Mesendoderm (in vitro differentiated cells): ENCODE results near the gene MPST.

ENCODE experiments used
- DNase-seq: peaks from one replicate; pipeline ENCODE4 v3.0.0; 2013
- H2AK5ac ChIP-seq: 2 replicates; pipeline ENCODE4 v1.6.1; 2013; ENCODE audit warnings: low read length, inconsistent platforms
- H2BK120ac ChIP-seq: 2 replicates; pipeline ENCODE4 v1.6.1; 2013; ENCODE audit warnings: low read depth, mild to moderate bottlenecking, low read length, moderate library complexity, mixed read lengths
- H2BK15ac ChIP-seq: replicated peaks from 2 replicates; pipeline ENCODE4 v1.6.1; 2013; ENCODE audit warnings: low read depth, mild to moderate bottlenecking, moderate library complexity
- H2BK5ac ChIP-seq: 2 replicates; pipeline ENCODE4 v1.6.1; 2013; ENCODE audit warnings: low read length, inconsistent platforms
- H3K18ac ChIP-seq: 2 replicates; pipeline ENCODE4 v1.6.1; 2013; ENCODE audit warnings: mild to moderate bottlenecking, low read length, mixed read lengths
- H3K23ac ChIP-seq: one replicate; pipeline ENCODE4 v1.6.1; 2013; ENCODE audit warnings: low read length
- H3K27ac ChIP-seq: 2 replicates; pipeline ENCODE4 v1.5.1; 2013; ENCODE audit warnings: low read depth, mild to moderate bottlenecking, inconsistent platforms, low read length, moderate library complexity
- H3K27me3 ChIP-seq: 2 replicates; pipeline ENCODE4 v1.6.1; 2013; ENCODE audit warnings: low read length, control low read depth, mild to moderate bottlenecking, inconsistent platforms; ENCODE audit not compliant: insufficient read depth, poor library complexity
- H3K36me3 ChIP-seq: 2 replicates; pipeline ENCODE4 v1.6.1; 2013; ENCODE audit warnings: low read length, inconsistent platforms; ENCODE audit not compliant: control insufficient read depth, insufficient read depth
- H3K4ac ChIP-seq: one replicate; pipeline ENCODE4 v1.6.1; 2013; ENCODE audit warnings: low read depth, mild to moderate bottlenecking, low read length, moderate library complexity
- H3K4me1 ChIP-seq: 2 replicates; pipeline ENCODE4 v1.6.1; 2013; ENCODE audit warnings: low read depth, low read length, inconsistent platforms; ENCODE audit not compliant: control insufficient read depth
- H3K4me2 ChIP-seq: 2 replicates; pipeline ENCODE4 v1.6.1; 2013; ENCODE audit warnings: low read length
- H3K4me3 ChIP-seq: 2 replicates; pipeline ENCODE4 v1.5.1; 2013; ENCODE audit warnings: mild to moderate bottlenecking, low read length
- H3K56ac ChIP-seq: one replicate; pipeline ENCODE4 v1.6.1; 2013; ENCODE audit warnings: low read length
- H3K79me1 ChIP-seq: 2 replicates; pipeline ENCODE4 v1.6.1; 2013; ENCODE audit warnings: low read length, inconsistent platforms
- H3K79me2 ChIP-seq: 2 replicates; pipeline ENCODE4 v1.6.1; 2013; ENCODE audit warnings: mild to moderate bottlenecking, low read length; ENCODE audit not compliant: control insufficient read depth, insufficient read depth
- H3K9ac ChIP-seq: 2 replicates; pipeline ENCODE4 v1.6.1; 2013; ENCODE audit warnings: low read length, inconsistent platforms
- H4K5ac ChIP-seq: one replicate; pipeline ENCODE4 v1.6.1; 2013; ENCODE audit warnings: low read length
- H4K8ac ChIP-seq: one replicate; pipeline ENCODE4 v1.6.1; 2013; ENCODE audit warnings: low read depth, mild to moderate bottlenecking, control low read depth, low read length, moderate library complexity
- WGBS: extraction: QIAGEN DNeasy Blood & Tissue Kit; methylation state at CpG from one replicate; pipeline ENCODE4 v1.1.7; 2013; ENCODE audit warnings: low lambda C conversion rate, missing lambda C conversion rate; ENCODE audit not compliant: insufficient coverage; ENCODE audit errors: extremely low coverage; 5-methylcytosine and 5-hydroxymethylcytosine counted together

The MPST gene

DNA sequence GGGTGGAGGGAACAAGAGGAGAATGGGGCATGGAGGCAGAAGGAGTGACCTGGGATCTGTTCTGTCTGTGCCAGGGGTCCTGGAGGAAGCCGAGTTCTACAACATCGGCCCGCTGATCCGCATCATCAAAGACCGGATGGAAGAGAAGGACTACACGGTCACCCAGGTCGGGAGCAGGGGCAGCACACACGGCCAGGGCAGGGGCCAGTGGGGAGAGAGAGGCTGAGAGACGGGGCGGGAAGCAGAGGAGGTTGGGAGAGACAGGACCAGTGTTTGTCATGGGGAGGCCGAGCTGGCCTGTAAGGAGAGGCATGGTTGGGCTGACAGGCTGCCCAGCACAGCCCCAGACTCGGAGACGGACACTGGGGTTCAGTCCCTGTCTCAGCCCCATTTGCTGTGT, 36.7 kb downstream of the MPST start:
- no peak overlapping the region for H3K18ac ChIP-seq
- no peak overlapping the region for H4K8ac ChIP-seq
- no peak overlapping the region for H3K4me2 ChIP-seq
- H4K5ac ChIP-seq: no peak overlapping the region
- no peaks in the 10 kb centered on the region for H3K79me2 ChIP-seq
- H3K4me1 ChIP-seq: no peaks in the 10 kb centered on the region
- no peak overlapping the region for H2AK5ac ChIP-seq
- no peak overlapping the region for H3K27ac ChIP-seq
- no peak overlapping the region for H3K4ac ChIP-seq
- H3K27me3 ChIP-seq: no peaks in the 10 kb centered on the region
- WGBS: no CpG with 5 or more reads among the region's 13 CpGs
- H3K4me3 ChIP-seq: no peak overlapping the region
- H3K36me3 ChIP-seq: no peaks in the 10 kb centered on the region
- H3K9ac ChIP-seq: no peak overlapping the region
- no peak overlapping the region for H2BK120ac ChIP-seq
- no peak overlapping the region for H2BK15ac ChIP-seq
- DNase-seq: no peak
- no peak overlapping the region for H2BK5ac ChIP-seq
- no peak overlapping the region for H3K56ac ChIP-seq
- no peak overlapping the region for H3K23ac ChIP-seq
- no peaks in the 10 kb centered on the region for H3K79me1 ChIP-seq

DNA sequence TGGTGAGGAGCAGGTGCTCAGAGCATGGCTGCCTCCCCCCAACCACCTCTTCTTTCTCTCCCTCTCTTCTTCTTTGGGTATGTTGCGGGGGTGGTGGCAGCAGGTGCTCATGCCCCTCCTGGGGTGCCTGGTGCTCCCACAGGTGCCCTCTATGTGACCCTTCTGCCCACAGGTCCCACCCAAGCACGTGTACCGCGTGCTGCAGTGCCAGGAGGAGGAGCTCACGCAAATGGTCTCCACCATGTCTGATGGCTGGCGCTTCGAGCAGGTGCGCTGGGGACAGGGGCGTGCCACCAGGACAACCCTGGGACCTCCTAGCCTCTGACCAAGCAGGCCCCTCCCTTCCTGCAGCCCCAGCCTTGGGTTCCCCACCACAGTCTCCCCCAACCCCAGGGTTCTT, 37.7 kb downstream of the MPST start:
- H3K4ac ChIP-seq: no peak overlapping the region
- H4K5ac ChIP-seq: no peak overlapping the region
- no peaks in the 10 kb centered on the region for H3K79me1 ChIP-seq
- H3K23ac ChIP-seq: no peak overlapping the region
- H2BK120ac ChIP-seq: no peak overlapping the region
- H2BK15ac ChIP-seq: no peak overlapping the region
- H3K18ac ChIP-seq: no peak overlapping the region
- no peak overlapping the region for H4K8ac ChIP-seq
- no peaks in the 10 kb centered on the region for H3K4me1 ChIP-seq
- DNase-seq: no peak
- H3K56ac ChIP-seq: no peak overlapping the region
- H3K4me2 ChIP-seq: no peak overlapping the region
- H2BK5ac ChIP-seq: no peak overlapping the region
- no peak overlapping the region for H3K9ac ChIP-seq
- H3K79me2 ChIP-seq: no peaks in the 10 kb centered on the region
- no peaks in the 10 kb centered on the region for H3K36me3 ChIP-seq
- H2AK5ac ChIP-seq: no peak overlapping the region
- no CpG with 5 or more reads among the region's 9 CpGs for WGBS
- H3K27me3 ChIP-seq: no peaks in the 10 kb centered on the region
- H3K27ac ChIP-seq: no peak overlapping the region
- H3K4me3 ChIP-seq: no peak overlapping the region

DNA sequence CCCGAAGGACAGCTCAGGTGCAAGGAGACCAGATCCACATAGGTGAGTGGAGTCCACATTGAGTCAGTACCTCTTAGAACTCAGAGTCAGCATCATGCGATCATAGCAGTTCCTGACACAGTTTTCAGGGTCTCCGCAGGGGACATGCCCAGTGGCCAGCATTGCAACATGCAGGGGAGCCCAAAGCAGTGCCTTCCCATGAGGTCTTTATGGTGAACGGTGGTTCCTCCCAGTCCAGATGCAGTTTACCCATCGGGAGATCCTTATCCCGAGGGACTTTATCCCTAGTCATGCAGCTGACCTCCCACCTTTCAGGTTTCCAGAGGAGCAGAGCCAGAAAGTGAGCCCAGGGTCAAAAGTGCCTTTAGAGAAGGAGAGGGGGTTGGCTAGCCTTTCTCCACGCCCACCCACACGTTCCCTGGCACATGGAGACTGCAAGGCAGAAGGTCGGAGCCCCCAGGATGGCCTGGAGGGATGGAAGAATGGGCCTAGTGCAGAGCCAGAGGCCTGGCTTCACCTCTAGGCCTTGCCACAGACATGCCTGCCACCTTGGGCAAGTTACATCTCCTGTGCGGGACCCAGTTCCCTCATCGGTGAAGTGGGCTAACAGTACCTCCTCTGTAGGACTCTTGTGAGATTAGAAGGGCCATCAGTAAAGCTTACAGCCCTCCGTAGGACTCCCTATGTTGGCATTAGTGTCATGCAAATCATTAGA, 38.4 kb downstream of the MPST start:
- H3K27ac ChIP-seq: no peak overlapping the region
- no peaks in the 10 kb centered on the region for H3K4me1 ChIP-seq
- H3K18ac ChIP-seq: no peak overlapping the region
- no peak overlapping the region for H3K56ac ChIP-seq
- no peak overlapping the region for H2BK5ac ChIP-seq
- no peak overlapping the region for H3K9ac ChIP-seq
- no peak overlapping the region for H3K4me2 ChIP-seq
- H3K79me1 ChIP-seq: no peaks in the 10 kb centered on the region
- no peak overlapping the region for H4K5ac ChIP-seq
- H3K4ac ChIP-seq: no peak overlapping the region
- no peak overlapping the region for H3K4me3 ChIP-seq
- WGBS: no CpG with 5 or more reads among the region's 12 CpGs
- H3K23ac ChIP-seq: no peak overlapping the region
- H3K27me3 ChIP-seq: no peaks in the 10 kb centered on the region
- no peak overlapping the region for H2AK5ac ChIP-seq
- H2BK120ac ChIP-seq: no peak overlapping the region
- H2BK15ac ChIP-seq: no peak overlapping the region
- H3K36me3 ChIP-seq: no peaks in the 10 kb centered on the region
- DNase-seq: no peak
- no peak overlapping the region for H4K8ac ChIP-seq
- no peaks in the 10 kb centered on the region for H3K79me2 ChIP-seq

DNA sequence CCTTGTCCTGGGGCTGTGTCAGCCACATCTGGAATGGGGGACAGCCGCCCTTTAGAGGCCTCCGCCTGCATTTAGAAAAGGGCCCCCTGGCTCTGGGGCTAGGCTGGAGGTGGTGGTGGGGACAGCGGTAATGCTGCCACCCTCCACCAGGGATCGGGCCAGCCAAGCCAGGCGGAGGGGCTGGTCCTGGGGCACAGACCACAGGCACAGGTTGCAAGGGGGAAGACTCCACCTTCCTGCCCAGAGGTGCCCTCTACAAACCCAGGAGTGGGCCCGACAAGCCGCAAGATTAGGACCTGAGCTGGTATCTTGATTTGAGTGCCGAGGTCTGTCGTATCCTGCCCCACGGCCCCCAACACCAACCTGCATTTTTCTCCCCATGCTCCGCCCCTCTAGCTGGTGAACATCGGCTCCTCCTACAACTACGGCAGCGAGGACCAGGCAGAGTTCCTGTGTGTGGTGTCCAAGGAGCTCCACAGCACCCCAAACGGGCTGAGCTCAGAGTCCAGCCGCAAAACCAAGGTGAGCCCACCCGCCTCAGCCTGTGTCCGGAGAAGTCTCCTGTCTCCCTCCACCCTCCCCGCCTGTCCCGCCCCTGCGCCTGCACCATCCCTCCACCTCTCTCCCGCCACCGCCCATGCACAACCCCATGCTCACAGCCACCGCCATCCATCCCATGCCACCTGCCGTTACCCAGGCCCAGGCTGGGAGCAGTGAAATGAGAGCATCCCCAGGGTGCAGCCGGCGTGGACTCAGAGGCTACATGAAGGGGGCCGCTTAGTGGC, 39.6 kb downstream of the MPST start:
- H4K8ac ChIP-seq: no peak overlapping the region
- H3K4me3 ChIP-seq: no peak overlapping the region
- no peaks in the 10 kb centered on the region for H3K79me1 ChIP-seq
- H3K4me2 ChIP-seq: no peak overlapping the region
- H2BK5ac ChIP-seq: no peak overlapping the region
- no peak overlapping the region for H3K9ac ChIP-seq
- no peaks in the 10 kb centered on the region for H3K4me1 ChIP-seq
- no peaks in the 10 kb centered on the region for H3K79me2 ChIP-seq
- WGBS: no CpG with 5 or more reads among the region's 28 CpGs
- no peak overlapping the region for H3K4ac ChIP-seq
- H3K23ac ChIP-seq: no peak overlapping the region
- no peak for DNase-seq
- no peaks in the 10 kb centered on the region for H3K27me3 ChIP-seq
- no peak overlapping the region for H3K27ac ChIP-seq
- H2AK5ac ChIP-seq: no peak overlapping the region
- H4K5ac ChIP-seq: no peak overlapping the region
- no peaks in the 10 kb centered on the region for H3K36me3 ChIP-seq
- H3K18ac ChIP-seq: no peak overlapping the region
- no peak overlapping the region for H3K56ac ChIP-seq
- no peak overlapping the region for H2BK15ac ChIP-seq
- H2BK120ac ChIP-seq: no peak overlapping the region

DNA sequence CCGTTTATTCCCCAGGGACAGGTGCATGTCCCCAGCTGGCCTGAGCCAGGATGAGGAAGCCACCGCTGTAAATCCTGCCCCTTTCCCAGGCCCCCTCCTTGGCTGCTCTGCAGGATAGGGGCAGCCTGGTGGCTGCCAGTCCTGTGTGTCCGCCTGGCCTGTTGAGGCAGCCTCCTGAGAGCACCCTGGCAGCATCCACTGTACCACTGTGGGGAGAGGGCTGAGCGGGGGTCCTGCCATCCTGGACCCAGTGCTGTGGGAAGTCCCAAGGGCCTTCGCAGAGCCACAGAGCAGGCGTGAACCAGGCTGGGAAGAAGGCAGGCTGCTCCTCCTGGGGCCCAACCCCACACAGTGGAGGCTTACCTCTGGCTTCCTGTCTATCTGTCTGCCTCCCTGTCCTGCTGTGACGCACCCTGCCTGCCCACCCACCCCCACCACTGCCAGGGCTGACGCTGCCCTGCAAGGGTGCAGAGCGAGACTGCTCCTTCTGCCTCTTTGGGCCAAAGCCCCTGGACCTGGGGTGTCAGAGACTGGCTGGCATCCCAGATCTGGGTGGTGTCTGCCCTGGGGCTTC, 40.4 kb downstream of the MPST start:
- H3K56ac ChIP-seq: no peak overlapping the region
- H3K36me3 ChIP-seq: no peaks in the 10 kb centered on the region
- no peak overlapping the region for H2BK15ac ChIP-seq
- no peak overlapping the region for H3K27ac ChIP-seq
- H3K27me3 ChIP-seq: no peaks in the 10 kb centered on the region
- DNase-seq: no peak
- H4K5ac ChIP-seq: no peak overlapping the region
- no peak overlapping the region for H2BK5ac ChIP-seq
- H3K4me2 ChIP-seq: no peak overlapping the region
- no peaks in the 10 kb centered on the region for H3K79me2 ChIP-seq
- H2AK5ac ChIP-seq: no peak overlapping the region
- no CpG with 5 or more reads among the region's 9 CpGs for WGBS
- H3K9ac ChIP-seq: no peak overlapping the region
- no peak overlapping the region for H3K18ac ChIP-seq
- H2BK120ac ChIP-seq: no peak overlapping the region
- no peak overlapping the region for H4K8ac ChIP-seq
- H3K4me1 ChIP-seq: no peaks in the 10 kb centered on the region
- H3K4ac ChIP-seq: no peak overlapping the region
- no peak overlapping the region for H3K23ac ChIP-seq
- H3K4me3 ChIP-seq: no peak overlapping the region
- H3K79me1 ChIP-seq: no peaks in the 10 kb centered on the region
